GM23248 (cell line): Measurements from ENCODE around the gene GALNT18. TPM values are rescaled to one million over a fixed set of nuclear protein-coding genes. Genes with fewer than 3 reads are reported as not detected.

Source experiments
- DNase-seq: peaks from one replicate; pipeline ENCODE4 v3.0.0-alpha.2; 2015
- H2AFZ ChIP-seq: fragments of 200-600 bp; sonication (generic); 2 replicates; pipeline ENCODE4 v1.6.1; 2016; ENCODE audit warnings: antibody characterized with exemption
- H3F3A ChIP-seq: fragments of 200-600 bp; sonication (generic); 2 replicates; pipeline ENCODE4 v1.6.1; 2016; ENCODE audit warnings: mild to moderate bottlenecking, antibody characterized with exemption, mixed run types; ENCODE audit not compliant: insufficient read depth
- H3K27ac ChIP-seq: fragments of 200-600 bp; sonication (generic); 2 replicates; pipeline ENCODE4 v1.5.1; 2016; ENCODE audit warnings: mild to moderate bottlenecking
- H3K27me3 ChIP-seq: fragments of 200-600 bp; sonication (generic); replicated peaks from 2 replicates; pipeline ENCODE4 v1.6.1; 2016; ENCODE audit warnings: mild to moderate bottlenecking; ENCODE audit not compliant: insufficient read depth
- H3K36me3 ChIP-seq: fragments of 200-600 bp; sonication (generic); 2 replicates; pipeline ENCODE4 v1.6.1; 2016; ENCODE audit warnings: low read depth, mild to moderate bottlenecking
- H3K4me1 ChIP-seq: fragments of 200-600 bp; sonication (generic); 2 replicates; pipeline ENCODE4 v1.6.1; 2016; ENCODE audit warnings: mild to moderate bottlenecking; ENCODE audit not compliant: insufficient read depth
- H3K4me2 ChIP-seq: fragments of 200-600 bp; sonication (generic); one replicate; pipeline ENCODE4 v1.6.1; 2016; ENCODE audit warnings: mild to moderate bottlenecking; ENCODE audit not compliant: unreplicated experiment
- H3K4me3 ChIP-seq: fragments of 200-600 bp; sonication (generic); 2 replicates; pipeline ENCODE4 v1.5.1; 2016; ENCODE audit warnings: mild to moderate bottlenecking
- H3K79me2 ChIP-seq: fragments of 200-600 bp; sonication (generic); 2 replicates; pipeline ENCODE4 v1.6.1; 2016; ENCODE audit warnings: mild to moderate bottlenecking; ENCODE audit not compliant: insufficient read depth
- H3K9ac ChIP-seq: fragments of 200-600 bp; sonication (generic); 2 replicates; pipeline ENCODE4 v1.6.1; 2016; ENCODE audit warnings: mild to moderate bottlenecking
- H3K9me2 ChIP-seq: fragments of 200-600 bp; sonication (generic); 2 replicates; pipeline ENCODE4 v1.6.1; 2016; ENCODE audit warnings: mixed run types, mild to moderate bottlenecking, moderate library complexity; ENCODE audit not compliant: insufficient read depth
- H3K9me3 ChIP-seq: fragments of 200-600 bp; sonication (generic); one replicate; pipeline ENCODE4 v1.6.1; 2017; ENCODE audit warnings: low read depth
- H4K20me1 ChIP-seq: fragments of 200-600 bp; sonication (generic); 2 replicates; pipeline ENCODE4 v1.6.0; 2016; ENCODE audit not compliant: insufficient read depth
- EZH2 ChIP-seq: fragments of 200-600 bp; sonication (generic); IDR thresholded peaks from 2 replicates; pipeline ENCODE4 v1.6.1; 2018; ENCODE audit warnings: antibody characterized with exemption, mild to moderate bottlenecking; ENCODE audit not compliant: insufficient read depth, poor library complexity, severe bottlenecking
- EZH2phosphoT487 ChIP-seq: fragments of 200-600 bp; sonication (generic); IDR thresholded peaks from 2 replicates; pipeline ENCODE4 v1.6.1; 2018; ENCODE audit warnings: antibody characterized with exemption, moderate library complexity, mild to moderate bottlenecking, low read depth; ENCODE audit not compliant: insufficient read depth
- WGBS, 2 experiments: methylation state at CpG; one replicate each; pipeline ENCODE4 v1.1.6; 2015 to 2017; ENCODE audit warnings: low lambda C conversion rate in 2 of 2, low coverage in 1 of 2; ENCODE audit errors: missing lambda C conversion rate in 2 of 2; 5-methylcytosine and 5-hydroxymethylcytosine counted together
- in situ Hi-C: fragments of 300-500 bp; cut with MboI; formaldehyde crosslinking; loops from 2 replicates; pipeline ENCODE4 v1.15.0; 2020
- polyA plus RNA-seq: library from polyadenylated mRNA; unstranded; fragments of >200 nt; fragmentation: Nextera tagmentation; extraction: Ambion mirVana; gene quantifications from 2 replicates; pipeline ENCODE4 v1.2.1, GENCODE V29; 2016
- total RNA-seq: library from RNA; depleted of rRNA; stranded (reverse); fragments of >200 nt; shearing (Covaris generic); gene quantifications from 2 replicates; pipeline ENCODE4 v1.2.3, GENCODE V29; 2014

GALNT18 gene
- total and polyA plus RNA-seq, 2 experiments from 2014 or later: 4.1 to 5.6 TPM

DNA sequence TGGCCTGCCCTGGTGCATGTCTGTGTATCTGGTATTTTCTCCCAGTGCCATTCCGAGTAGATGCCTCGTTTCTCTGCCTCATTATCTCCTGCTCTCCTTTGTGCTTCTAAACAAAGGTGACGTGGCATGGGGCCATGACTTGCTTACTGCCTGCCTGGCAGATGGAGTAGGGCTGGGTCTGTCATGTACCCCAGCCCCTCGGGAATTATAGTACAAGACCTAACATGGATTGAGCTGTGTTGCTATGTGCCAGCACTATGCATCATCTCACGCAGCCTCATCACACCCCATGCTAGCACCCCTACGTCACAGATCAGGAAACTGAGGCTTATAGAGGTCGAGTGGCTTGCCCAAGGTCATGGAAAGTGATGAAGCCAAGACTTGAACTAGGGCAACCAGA, 88.1 kb downstream of the GALNT18 start:
- H3K4me1 ChIP-seq: no peaks in the 10 kb centered on the region
- no peaks in the 10 kb centered on the region for H3K27me3 ChIP-seq
- WGBS, 2 experiments: 59 to 75% methylated on average over 7 of the region's 7 CpGs
- H3F3A ChIP-seq: no peaks in the 10 kb centered on the region
- in situ Hi-C loops: no loop called here
- no peak for DNase-seq
- no peak overlapping the region for H3K4me3 ChIP-seq
- H4K20me1 ChIP-seq: no peaks in the 10 kb centered on the region
- no peak overlapping the region for H3K27ac ChIP-seq
- H3K79me2 ChIP-seq: no peaks in the 10 kb centered on the region
- no peaks in the 10 kb centered on the region for H3K9me2 ChIP-seq
- no peak overlapping the region for H3K9ac ChIP-seq
- TF ChIP-seq EZH2phosphoT487: no peak
- TF ChIP-seq EZH2: no peak
- no peaks in the 10 kb centered on the region for H3K9me3 ChIP-seq
- H3K36me3 ChIP-seq: no peaks in the 10 kb centered on the region
- H2AFZ ChIP-seq: no peak overlapping the region
- no peak overlapping the region for H3K4me2 ChIP-seq

DNA sequence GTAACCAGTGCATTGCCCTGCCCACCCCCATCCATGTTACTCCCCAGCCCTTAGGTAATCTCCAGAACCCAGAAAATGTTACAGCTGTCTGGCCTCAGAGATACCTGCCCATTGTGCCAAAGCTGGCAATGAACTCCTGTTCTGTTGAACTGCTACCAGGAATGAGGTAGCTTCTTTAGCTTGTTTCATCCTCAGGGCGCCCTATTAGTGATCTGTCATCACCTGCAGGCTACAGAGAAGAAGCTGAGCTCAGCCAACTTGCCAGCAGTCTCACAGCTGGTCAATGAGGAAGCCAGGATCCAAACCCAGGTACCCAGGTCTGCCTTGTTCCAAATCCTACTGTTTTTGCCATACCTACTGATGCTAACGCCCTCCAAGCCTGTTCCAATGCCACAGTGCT, 88.7 kb downstream of the GALNT18 start:
- no peak for DNase-seq
- H3K9me3 ChIP-seq: no peaks in the 10 kb centered on the region
- no peak overlapping the region for H3K9ac ChIP-seq
- no peaks in the 10 kb centered on the region for H3K79me2 ChIP-seq
- H3K9me2 ChIP-seq: no peaks in the 10 kb centered on the region
- H3K4me1 ChIP-seq: no peaks in the 10 kb centered on the region
- TF ChIP-seq EZH2 (no peak), EZH2phosphoT487 (no peak)
- WGBS, 2 experiments: 42 to 65% methylated on average over 2 of the region's 2 CpGs
- H3K4me2 ChIP-seq: no peak overlapping the region
- no peak overlapping the region for H3K4me3 ChIP-seq
- no peak overlapping the region for H2AFZ ChIP-seq
- no peaks in the 10 kb centered on the region for H4K20me1 ChIP-seq
- H3K27ac ChIP-seq: no peak overlapping the region
- in situ Hi-C loops: no loop called here
- no peaks in the 10 kb centered on the region for H3K36me3 ChIP-seq
- H3F3A ChIP-seq: no peaks in the 10 kb centered on the region
- no peaks in the 10 kb centered on the region for H3K27me3 ChIP-seq

DNA sequence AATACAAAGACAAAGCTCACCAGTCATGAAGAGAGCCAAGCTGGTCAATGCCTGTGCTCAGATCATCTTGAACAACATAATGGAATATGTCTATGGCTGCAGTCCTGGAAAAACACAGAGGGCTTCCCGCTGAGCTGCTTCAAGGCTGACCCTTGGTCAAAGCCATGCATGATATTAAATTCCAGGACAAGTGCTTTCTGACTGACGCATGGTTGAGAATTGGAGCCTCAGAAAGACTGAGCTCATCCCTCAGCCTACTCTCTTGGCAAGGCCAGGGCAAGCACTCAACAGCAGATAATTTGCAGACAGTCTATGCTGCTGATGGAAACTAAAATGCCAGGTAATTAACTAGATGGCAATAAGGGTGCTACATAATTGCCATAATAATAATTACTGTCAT, 89.2 kb downstream of the GALNT18 start:
- Histone ChIP-seq H3K4me2 (no peak overlapping the region), H3K9me2 (no peaks in the 10 kb centered on the region), H3K9me3 (no peaks in the 10 kb centered on the region), H3K27ac (no peak overlapping the region), H3K27me3 (no peaks in the 10 kb centered on the region), H2AFZ (no peak overlapping the region), H3K36me3 (no peaks in the 10 kb centered on the region), H3K79me2 (no peaks in the 10 kb centered on the region), H4K20me1 (no peaks in the 10 kb centered on the region), H3F3A (no peaks in the 10 kb centered on the region), H3K4me3 (no peak overlapping the region), H3K4me1 (no peaks in the 10 kb centered on the region), H3K9ac (no peak overlapping the region)
- TF ChIP-seq EZH2phosphoT487 (no peak), EZH2 (no peak)
- 41 to 47% methylated on average over 2 of the region's 2 CpGs for WGBS, 2 experiments
- in situ Hi-C loops: no loop called here
- peak; percentile 64 for DNase-seq

DNA sequence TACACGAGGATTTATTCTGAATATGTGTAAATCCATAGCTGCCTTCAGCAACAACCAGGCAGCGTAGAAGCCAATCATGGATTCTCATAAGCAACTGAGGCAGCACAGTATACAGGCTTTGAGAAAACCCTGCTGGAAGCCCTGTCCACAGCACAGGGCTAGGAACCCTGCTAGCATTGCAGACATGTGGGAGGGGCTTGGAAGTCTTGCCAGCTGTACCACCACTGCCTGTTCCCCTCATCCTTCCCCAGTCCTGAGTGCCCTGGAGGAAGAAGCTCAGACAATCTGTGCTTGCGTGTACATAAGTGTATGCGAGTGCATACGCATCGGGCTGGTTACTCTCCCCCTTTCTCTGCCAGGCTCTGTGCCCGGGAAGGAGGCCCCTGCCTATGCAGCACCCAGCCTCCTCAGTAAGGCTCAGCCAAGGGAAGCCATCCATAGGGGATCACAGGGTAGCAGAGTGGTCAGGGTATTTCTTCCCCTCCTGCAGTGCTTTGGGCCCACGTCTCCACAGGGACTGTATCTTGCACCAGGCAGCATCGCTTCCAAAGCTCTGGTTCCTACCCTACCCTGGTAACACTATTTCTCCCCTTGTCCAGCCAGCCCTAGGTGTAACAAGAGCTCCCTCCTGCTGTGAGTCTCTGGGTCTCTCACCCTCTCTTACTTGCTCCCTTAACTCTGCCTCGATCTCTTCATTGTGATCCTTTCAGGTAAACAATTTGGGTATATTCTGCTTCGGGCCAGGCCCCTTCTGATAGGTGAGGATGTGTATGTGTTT, 90.5 kb downstream of the GALNT18 start:
- WGBS, 2 experiments: 74 to 77% methylated on average over 11 of the region's 11 CpGs
- no peaks in the 10 kb centered on the region for H4K20me1 ChIP-seq
- H3K27me3 ChIP-seq: no peaks in the 10 kb centered on the region
- H3F3A ChIP-seq: no peaks in the 10 kb centered on the region
- H3K4me1 ChIP-seq: no peaks in the 10 kb centered on the region
- H3K9ac ChIP-seq: no peak overlapping the region
- DNase-seq: no peak
- H3K4me2 ChIP-seq: no peak overlapping the region
- in situ Hi-C loops: no loop called here
- no peak overlapping the region for H3K4me3 ChIP-seq
- H3K79me2 ChIP-seq: no peaks in the 10 kb centered on the region
- no peak overlapping the region for H2AFZ ChIP-seq
- no peaks in the 10 kb centered on the region for H3K9me2 ChIP-seq
- H3K9me3 ChIP-seq: no peaks in the 10 kb centered on the region
- TF ChIP-seq EZH2phosphoT487 (no peak), EZH2 (no peak)
- no peak overlapping the region for H3K27ac ChIP-seq
- no peaks in the 10 kb centered on the region for H3K36me3 ChIP-seq
